GM04504 (cell line): Measurements from ENCODE around the gene FAM174C.
"Not testable (repeated sequence)": the region's sequence is repeated elsewhere in the genome, so short reads cannot be mapped to it uniquely, and the experiment has no call there.

Source experiments
- DNase-seq: peaks from one replicate; pipeline ENCODE4 v3.0.0-alpha.2; 2012; ENCODE audit warnings: low read depth

Gene FAM174C

GRCh38 chr19:1300744-1301490 lies 25.6 kb downstream of the FAM174C start:
- DNase-seq: no peak

DNA sequence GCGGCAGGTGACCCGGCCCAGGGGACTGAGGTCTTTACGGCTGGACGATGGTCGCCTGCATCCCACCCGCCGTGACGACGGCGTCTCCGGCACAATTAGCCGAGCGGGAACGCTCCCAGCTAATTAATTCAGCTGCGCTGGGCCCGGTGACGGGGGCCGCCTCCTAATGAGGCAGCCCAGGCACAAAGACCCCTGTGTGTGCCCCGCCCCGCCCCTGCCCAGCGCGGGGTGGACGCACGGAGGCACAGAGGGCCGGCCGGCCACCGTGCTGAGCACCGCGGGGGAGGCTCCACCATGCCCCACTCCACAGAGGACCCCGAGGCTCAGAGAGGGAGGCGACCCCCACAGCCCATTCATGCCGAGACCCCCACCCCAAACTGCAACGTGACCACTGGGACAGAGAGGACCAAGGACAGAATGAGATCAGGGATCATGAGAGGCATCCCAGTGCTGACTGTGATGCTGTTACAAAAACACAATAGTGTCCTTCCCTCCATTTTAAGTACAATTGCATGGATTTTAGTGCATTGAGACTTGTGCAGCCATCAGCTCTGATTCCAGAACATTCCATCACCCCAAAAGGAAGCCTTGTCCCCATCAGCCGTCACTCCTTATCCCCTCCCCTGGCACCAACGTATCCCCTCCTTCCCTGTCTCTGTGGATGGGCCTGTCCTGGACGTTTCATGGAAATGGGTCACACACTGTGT lies 27.4 kb downstream of the FAM174C start:
- no peak for DNase-seq

DNA sequence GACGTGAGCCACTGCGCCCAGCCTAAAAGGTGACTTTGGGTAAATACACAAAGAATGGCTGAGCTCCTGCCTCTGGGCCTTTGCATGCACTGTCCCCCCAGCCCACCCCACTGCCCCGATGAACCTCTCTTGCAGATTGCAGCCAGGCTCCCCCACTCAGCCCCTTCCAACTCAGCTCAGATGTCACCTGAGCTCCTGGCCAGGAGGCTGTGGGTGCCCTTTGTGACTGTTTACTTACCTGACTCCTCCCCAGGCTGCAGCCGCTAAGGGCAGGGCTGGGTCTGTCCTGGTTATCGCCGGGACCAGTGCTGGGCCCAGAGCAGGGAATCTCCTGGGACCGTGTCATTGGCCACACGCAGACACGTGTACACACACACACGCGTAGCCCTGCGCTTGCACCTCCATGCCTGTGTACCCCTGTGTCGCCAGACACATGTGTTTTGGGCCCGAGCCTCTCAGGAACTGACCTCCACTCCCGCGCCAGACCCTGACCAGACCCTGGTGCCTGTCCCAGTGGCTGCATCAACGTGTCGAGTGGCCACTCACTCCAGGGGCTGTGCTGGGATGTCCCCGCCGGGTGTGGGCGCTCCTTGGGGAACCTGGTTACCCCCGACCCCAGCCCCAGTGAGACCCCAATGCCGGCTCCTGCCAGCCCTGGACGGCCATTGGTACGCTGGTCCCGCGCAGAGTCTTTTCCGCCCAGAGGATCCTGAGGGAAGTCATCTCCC lies 29.0 kb downstream of the FAM174C start:
- no peak for DNase-seq

DNA sequence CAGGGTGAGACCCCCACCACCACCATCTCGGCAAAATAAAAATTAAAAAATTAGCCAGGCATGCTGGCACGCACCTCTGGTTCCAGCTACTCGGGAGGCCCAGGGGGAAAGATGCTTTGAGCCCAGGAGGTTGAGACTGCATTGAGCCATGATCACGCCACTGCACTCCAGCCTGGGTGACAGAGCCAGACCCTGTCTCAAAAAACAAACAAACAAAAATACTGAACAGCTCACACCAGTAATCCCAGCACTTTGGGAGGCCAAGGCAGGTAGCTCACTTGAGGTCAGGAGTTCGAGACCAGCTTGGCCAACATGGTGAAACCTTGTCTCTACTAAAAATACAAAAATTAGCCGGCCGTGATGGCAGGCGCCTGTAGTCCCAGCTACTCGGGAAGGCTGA lies 30.0 kb downstream of the FAM174C start:
- not testable (repeated sequence) for DNase-seq

DNA sequence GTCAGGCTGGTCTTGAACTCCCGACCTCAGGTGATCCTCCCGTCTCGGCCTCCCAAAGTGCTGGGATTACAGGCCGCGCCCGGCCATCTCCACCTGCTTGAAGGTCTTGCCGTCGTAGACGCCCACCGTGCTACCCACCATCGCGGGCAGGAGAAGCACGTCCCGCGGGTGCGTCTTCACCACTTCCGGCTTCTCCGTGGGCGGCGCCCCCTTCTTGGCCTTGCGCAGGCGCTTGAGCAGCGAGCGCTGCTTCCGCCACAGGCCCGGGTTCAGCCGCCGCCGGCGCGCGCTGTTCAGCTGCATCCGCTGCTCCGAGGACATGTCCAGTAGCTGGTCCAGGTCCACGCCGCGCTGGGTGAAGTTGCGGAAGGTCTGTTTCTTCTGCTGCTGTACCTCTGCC lies 32.0 kb downstream of the FAM174C start:
- DNase-seq: no peak

DNA sequence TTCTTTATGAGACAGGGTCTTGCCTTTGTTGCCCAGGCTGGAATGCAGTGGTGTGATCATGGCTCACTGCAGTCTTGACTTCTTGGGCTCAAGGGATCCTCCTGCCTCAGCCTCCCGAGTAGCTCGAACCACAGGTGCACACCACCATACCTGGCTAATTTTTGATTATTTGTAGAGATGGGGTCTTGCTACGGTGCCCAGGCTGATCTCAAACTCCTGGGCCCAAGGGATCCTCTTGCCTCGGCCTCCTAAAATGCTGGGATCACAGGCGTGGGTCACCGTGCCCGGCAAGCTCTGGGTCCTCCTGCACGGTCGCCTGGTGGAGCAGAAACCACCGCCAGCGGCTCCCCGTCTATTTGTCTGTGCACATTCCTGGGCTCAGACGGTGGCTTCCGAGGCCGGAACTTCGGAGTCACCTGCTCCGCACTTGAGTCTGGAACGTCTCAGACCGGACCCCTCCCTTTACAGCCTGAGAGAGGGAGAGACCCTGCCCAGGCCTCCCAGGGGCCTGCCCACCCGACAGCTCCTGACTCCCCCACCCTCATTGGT lies 32.5 kb downstream of the FAM174C start:
- no peak for DNase-seq

DNA sequence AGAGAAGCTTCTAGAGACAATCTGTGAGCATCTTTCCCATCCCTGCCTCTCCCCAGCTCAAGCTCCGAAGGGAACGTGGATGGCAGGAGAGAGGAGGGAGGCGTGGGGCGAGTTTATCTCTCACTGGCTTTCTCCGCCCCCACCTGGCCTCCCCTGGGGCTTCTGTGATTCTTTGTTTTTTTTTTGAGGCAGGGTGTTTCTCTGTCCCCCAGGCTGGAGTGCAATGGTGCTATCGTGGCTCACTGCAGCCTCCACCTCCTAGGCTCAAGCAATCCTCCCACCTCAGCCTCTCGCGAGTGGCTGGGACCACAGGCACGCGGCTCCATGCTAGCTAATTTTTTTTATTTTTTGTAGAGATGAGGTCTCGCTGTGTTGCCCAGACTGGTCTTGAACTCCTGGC lies 33.4 kb downstream of the FAM174C start:
- no peak for DNase-seq

DNA sequence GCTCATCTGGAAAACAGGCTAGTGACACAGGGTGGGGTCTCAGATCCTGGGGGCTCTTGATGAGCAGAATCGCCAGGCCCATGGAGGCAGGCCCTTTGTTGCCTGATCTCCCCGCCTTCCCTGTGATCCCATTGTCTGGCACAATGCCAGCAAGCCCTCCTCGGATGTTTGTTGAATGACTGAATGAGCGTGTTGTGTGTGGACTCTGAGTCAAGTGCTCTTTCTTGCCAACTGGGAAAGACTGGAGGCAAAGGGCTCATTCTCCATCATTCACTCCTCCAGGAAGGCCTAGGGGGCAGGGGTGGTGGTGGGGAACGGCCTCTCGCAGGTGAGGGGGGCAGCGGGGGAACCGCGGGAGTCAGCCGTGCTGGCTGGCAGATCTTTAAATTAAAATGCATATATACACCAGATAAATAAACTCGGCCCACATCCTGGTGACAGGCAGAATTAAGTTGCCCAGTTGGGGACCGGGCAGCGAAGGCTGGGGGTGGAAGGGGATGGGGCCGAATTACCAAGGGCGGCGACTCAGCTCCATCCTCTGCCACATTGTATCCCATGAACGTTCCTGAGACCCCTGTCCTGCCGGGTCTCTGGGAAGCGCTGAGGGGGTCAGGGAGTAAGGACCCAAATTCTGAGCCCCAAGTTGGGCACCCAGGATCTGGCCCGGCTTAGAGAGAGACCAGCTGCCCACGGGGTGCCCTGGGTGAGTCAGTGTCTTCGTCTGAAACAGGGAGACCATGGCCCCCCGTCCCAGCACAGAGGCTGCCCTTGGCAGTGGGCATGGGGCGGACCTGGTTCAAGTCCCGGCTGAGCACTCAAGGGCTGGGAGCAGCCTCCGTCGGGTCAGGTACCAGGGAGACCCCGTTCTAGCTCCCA lies 34.9 kb downstream of the FAM174C start:
- DNase-seq: no peak

DNA sequence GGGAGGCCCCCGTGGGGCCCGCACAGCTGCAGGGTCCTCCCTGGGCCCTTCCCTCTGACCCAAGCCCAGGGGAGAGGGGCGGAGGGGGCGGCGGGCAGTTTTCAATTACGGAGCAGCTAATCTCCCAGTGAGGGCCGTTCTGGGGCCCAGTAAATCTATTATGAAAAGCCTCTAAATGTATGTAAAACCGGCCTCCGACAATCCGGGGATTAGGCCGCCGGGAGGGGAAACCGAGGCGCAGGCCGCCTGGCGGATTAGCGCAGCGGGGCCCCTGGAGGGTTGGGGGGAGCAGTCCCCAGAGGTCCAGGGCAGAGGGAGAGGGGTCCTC lies 35.5 kb downstream of the FAM174C start:
- no peak for DNase-seq

- no peak for DNase-seq
Measured at GRCh38 chr19:1311543-1312091, 36.3 kb downstream of the FAM174C start.

- peak; percentile 6 for DNase-seq
Measured at GRCh38 chr19:1312767-1313694, 37.7 kb downstream of the FAM174C start.

DNA sequence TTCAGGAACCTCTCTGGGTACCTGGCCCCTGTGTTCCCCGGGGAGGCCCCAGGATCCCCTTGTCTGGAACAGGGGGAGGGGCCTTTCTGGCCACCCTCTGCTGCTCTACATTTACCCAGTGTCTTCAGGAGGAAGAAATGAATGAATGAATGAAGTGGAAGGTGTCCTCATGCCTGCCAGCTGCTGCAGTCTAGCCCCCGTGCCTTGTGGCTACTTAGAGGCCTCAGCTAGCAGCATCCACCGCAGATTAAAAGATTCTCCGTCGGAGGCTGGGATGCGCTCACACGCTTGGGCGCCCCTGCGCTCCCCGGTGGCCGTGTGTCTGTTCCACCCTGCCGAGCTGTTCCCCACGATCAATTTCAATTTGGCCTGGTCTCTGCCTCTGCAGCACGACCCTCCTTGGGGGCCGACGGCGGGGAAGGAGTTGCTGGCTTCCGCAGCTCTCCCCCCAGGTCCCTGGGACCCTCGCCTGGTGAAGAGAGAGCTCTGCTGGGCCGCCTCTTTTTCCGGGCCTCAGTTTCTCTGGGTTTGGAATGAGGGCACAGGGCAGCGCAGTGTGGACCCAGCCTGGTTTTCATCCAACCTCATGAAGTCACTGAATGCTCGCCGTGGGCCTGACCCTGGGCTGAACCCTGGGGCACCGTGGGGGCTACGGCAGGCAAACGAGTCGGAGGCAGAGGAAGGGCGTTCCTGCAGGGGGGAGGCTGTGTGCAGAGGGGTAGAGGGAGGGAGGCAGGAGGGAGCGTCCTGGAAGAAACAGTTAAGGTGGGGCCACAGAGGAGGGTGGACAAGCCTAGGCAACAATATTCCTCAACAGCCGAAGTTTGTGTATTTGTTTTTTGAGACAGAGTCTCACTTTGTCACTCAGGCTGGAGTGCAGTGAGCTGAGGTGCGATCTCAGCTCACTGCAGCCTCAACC lies 38.6 kb downstream of the FAM174C start:
- DNase-seq: no peak

GRCh38 chr19:1315470-1316166 lies 40.3 kb downstream of the FAM174C start:
- DNase-seq: peak; percentile 20

GRCh38 chr19:1316466-1316865 lies 41.1 kb downstream of the FAM174C start:
- no peak for DNase-seq

DNA sequence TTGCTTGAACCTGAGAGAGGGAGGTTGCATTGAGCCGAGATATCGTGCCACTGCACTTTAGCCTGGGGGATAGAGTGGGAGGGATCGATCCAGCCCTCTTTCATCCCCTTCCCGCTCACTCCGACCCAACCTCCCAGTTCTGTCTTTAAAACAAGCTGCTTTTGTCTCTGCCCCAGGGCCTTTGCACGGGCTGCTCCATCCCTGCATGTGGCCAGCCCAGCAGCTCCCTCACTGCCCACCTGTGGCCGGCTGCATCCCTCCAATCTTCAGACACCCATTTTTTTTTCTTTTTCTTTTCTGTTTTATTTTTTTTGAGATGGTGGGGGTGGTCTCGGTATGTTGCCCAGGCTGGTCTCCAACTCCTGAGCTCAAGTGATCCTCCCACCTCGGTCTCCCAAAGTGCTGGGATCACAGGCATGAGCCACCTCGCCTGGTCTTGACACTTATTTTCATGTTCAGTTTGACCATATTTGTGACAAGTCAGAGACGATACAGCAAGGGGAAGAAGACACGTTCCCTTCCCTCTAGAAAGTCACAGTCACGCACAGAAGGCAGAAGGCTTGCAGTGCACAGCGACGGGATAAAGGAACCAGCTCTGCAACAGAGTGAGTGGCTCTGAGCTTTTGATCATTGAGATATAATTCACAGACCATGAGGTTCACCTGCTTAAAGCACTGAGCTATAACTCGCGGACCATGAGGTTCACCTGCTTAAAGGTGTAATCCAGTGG lies 42.1 kb downstream of the FAM174C start:
- no peak for DNase-seq

DNA sequence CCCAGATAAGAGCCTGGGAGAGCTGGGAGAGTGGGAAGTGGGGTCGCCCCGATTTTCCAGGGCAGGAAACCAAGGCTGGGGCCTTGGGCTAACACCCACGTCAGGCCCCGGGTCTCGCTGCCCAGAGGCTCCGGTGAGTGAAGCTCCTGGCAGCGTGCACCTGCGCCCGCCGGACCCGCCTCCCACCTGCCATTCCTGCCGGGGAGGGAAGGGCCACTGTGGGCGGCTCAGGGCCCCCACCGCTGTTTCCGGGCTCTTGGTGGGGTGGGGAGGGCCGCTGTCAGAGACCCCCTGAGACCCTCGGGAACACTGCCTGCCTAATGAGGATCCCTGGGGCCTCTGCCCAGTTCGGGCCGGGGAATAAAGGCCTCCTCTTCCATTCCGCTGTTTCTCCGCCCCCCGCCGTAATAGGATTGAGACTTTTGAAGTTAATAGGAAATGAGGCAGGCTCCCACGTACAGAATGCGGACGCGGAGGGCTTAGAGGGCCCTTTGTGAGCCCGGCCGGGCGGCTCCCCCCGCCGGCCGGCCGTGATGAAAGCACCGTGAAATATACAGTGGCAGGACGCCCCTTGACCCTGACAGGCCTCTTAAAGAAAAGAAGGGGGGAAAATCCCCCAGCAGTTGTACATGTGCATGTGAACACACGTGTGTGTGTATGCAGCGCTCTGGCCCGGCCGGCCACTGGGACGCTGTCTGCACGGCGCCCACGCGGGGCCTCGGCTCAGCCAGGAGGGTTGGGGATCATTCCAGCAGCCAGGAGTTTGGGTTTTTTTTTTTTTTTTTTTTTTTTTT lies 43.5 kb downstream of the FAM174C start:
- DNase-seq: no peak

GRCh38 chr19:1320282-1320650 lies 44.9 kb downstream of the FAM174C start:
- not testable (repeated sequence) for DNase-seq
